Gastroesophageal sphincter (tissue), 4 donors: Measurements from ENCODE around the gene CYREN. TPM values are rescaled to one million over a fixed set of nuclear protein-coding genes. Genes with fewer than 3 reads are reported as not detected.
A peak's percentile ranks its signal among the peaks of the same experiment; 100 is the strongest.

Source experiments
- ATAC-seq: fragments of 150-250 bp; one replicate; pipeline ENCODE4 v1.9.1; 2016; ENCODE audit warnings: mild to moderate bottlenecking, moderate library complexity
- H3K27ac ChIP-seq, 4 donors: fragments of 200-600 bp; sonication (generic) in 3 of 4; 1 replicate in 3 of 4; 2 replicates in 1 of 4; pipeline ENCODE4 v1.5.1; 2016 to 2019
- H3K27me3 ChIP-seq: fragments of 200-600 bp; sonication (generic); one replicate; pipeline ENCODE4 v1.5.1; 2019
- H3K36me3 ChIP-seq, 2 donors: fragments of 200-600 bp; sonication (generic); one replicate each; pipeline ENCODE4 v1.5.1; 2019; ENCODE audit warnings: control low read depth in 1 of 2
- H3K4me1 ChIP-seq, 3 donors: fragments of 200-600 bp; sonication (generic); 1 replicate in 2 of 3; 2 replicates in 1 of 3; pipeline ENCODE4 v1.5.1; 2016 to 2019; ENCODE audit warnings: control low read depth in 2 of 3
- H3K4me3 ChIP-seq, 2 donors: fragments of 200-600 bp; sonication (generic); one replicate each; pipeline ENCODE4 v1.5.1; 2019; ENCODE audit warnings: mild to moderate bottlenecking in 1 of 2, moderate library complexity in 1 of 2
- H3K9me3 ChIP-seq, 3 donors: fragments of 200-600 bp; sonication (generic); one replicate each; pipeline ENCODE4 v1.5.1; 2017 to 2019; ENCODE audit warnings: control low read depth in 2 of 3
- CTCF ChIP-seq, 4 experiments: fragments of 200-600 bp in 2 of 4; fragments of 450-650 bp in 2 of 4; sonication (generic) in 1 of 4; IDR thresholded peaks; one replicate each; pipeline ENCODE4 v1.5.1; 2017 to 2019; ENCODE audit warnings: antibody characterized with exemption in 4 of 4, mild to moderate bottlenecking in 2 of 4, moderate library complexity in 2 of 4
- EP300 ChIP-seq: sonication (generic); formaldehyde crosslinking; IDR thresholded peaks from one replicate; pipeline ENCODE4 v1.6.1; 2017; ENCODE audit warnings: antibody characterized with exemption, mild to moderate bottlenecking
- POLR2A ChIP-seq, 2 donors: fragments of 450-650 bp; IDR thresholded peaks; one replicate each; pipeline ENCODE4 v1.6.1; 2017; ENCODE audit warnings: antibody characterized with exemption in 2 of 2, mild to moderate bottlenecking in 2 of 2, moderate library complexity in 1 of 2
- POLR2AphosphoS5 ChIP-seq: sonication (generic); formaldehyde crosslinking; IDR thresholded peaks from one replicate; pipeline ENCODE4 v1.6.1; 2017; ENCODE audit warnings: antibody characterized with exemption
- WGBS, 2 donors: methylation state at CpG; one replicate each; pipeline ENCODE4 v1.1.5; 2018; ENCODE audit warnings: low coverage in 1 of 2; 5-methylcytosine and 5-hydroxymethylcytosine counted together
- total RNA-seq, 4 donors: library from RNA; depleted of rRNA; stranded (reverse); fragments of >200 nt; gene quantifications; one replicate each; pipeline ENCODE4 v1.1.0, GENCODE V29; 2016

Gene CYREN
- total RNA-seq, 4 donors from 2014 or later, result 37.0 to 60.3 (median 49.7) TPM

GRCh38 chr7:135168001-135168400, 2.5 kb downstream of the CYREN start:
- TF ChIP-seq EP300, result no peak
- no peak for TF ChIP-seq POLR2A (IDR thresholded peaks at IDR 0.05)
- TF ChIP-seq CTCF (IDR thresholded peaks at IDR 0.05), result no peak
- TF ChIP-seq POLR2AphosphoS5, result no peak
- Histone ChIP-seq H3K4me1 (peaks cover 3 to 80% (median 31%) of the 10 kb centered on the region in 3 donors), H3K27ac (peak overlapping the region in 3 of 4 donors; percentile 93 to 98 (median 94)), H3K4me3 (no peak overlapping the region), H3K27me3 (no peaks in the 10 kb centered on the region), H3K36me3 (peaks cover 0 to 54% of the 10 kb centered on the region in 2 donors), H3K9me3 (no peaks in the 10 kb centered on the region)
- no peak for ATAC-seq
- 18% methylated on average over 5 of the region's 9 CpGs; no CpG with 5 or more reads in 1 of the 2 donors for WGBS, 2 donors

GRCh38 chr7:135167365-135167917, 3.1 kb downstream of the CYREN start:
- no peak overlapping the region for H3K4me3 ChIP-seq
- H3K27ac ChIP-seq, result peak overlapping the region in 3 of 4 donors; percentile 93 to 98 (median 94)
- peaks cover 0 to 54% of the 10 kb centered on the region in 2 donors for H3K36me3 ChIP-seq
- TF ChIP-seq CTCF (IDR thresholded peaks at IDR 0.05), result no peak
- no peak for TF ChIP-seq EP300
- no peak for TF ChIP-seq POLR2A (IDR thresholded peaks at IDR 0.05)
- H3K27me3 ChIP-seq, result no peaks in the 10 kb centered on the region
- peaks cover 3 to 80% (median 31%) of the 10 kb centered on the region in 3 donors for H3K4me1 ChIP-seq
- no peaks in the 10 kb centered on the region for H3K9me3 ChIP-seq
- ATAC-seq, result no peak
- 64 to 82% methylated on average over 3 to 6 of the region's 12 CpGs for WGBS, 2 donors

GRCh38 chr7:135166338-135166990, 4.0 kb downstream of the CYREN start:
- Histone ChIP-seq H3K9me3 (no peaks in the 10 kb centered on the region), H3K27ac (peak overlapping the region in 3 of 4 donors; percentile 93 to 98 (median 94)), H3K4me3 (no peak overlapping the region), H3K27me3 (no peaks in the 10 kb centered on the region), H3K4me1 (peaks cover 3 to 82% (median 26%) of the 10 kb centered on the region in 3 donors), H3K36me3 (peaks cover 0 to 54% of the 10 kb centered on the region in 2 donors)
- no peak for TF ChIP-seq POLR2AphosphoS5
- TF ChIP-seq POLR2A (IDR thresholded peaks at IDR 0.05), result no peak
- TF ChIP-seq CTCF (IDR thresholded peaks at IDR 0.05), result no peak
- TF ChIP-seq EP300, result no peak
- WGBS, 2 donors, result no CpG with 5 or more reads among the region's 18 CpGs
- no peak for ATAC-seq

DNA sequence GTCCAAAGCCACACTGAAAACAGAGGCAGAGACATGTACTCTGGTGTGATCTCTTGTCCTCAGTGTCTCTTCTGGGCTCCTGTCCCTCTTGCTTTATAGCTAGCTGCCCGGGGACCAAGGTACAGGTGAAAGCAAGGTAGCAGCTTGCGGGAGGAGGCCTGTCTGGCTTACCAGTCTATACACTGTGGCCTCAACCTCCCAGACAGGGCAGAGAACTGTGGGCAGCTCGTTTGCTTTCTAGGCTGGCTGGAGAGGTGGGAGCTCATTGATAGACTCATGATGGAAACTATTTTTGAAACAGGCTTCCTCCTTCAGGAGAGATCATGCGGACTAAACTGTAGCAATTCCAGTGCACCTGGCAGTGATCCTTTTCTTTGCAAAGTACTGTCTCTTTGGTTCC, 4.6 kb downstream of the CYREN start:
- H3K27ac ChIP-seq, result peak overlapping the region in 3 of 4 donors; percentile 93 to 98 (median 94)
- peaks cover 3 to 82% (median 27%) of the 10 kb centered on the region in 3 donors for H3K4me1 ChIP-seq
- no peaks in the 10 kb centered on the region for H3K9me3 ChIP-seq
- H3K4me3 ChIP-seq, result no peak overlapping the region
- ATAC-seq, result no peak
- no peaks in the 10 kb centered on the region for H3K27me3 ChIP-seq
- peaks cover 0 to 54% of the 10 kb centered on the region in 2 donors for H3K36me3 ChIP-seq
- TF ChIP-seq POLR2AphosphoS5, result no peak
- no peak for TF ChIP-seq CTCF (IDR thresholded peaks at IDR 0.05)
- no peak for TF ChIP-seq POLR2A (IDR thresholded peaks at IDR 0.05)
- TF ChIP-seq EP300, result no peak
- WGBS, 2 donors, result 50 to 100% methylated on average over 1 to 2 of the region's 4 CpGs
